ENCODE data around the gene SCNN1B.
"Not testable (repeated sequence)": the region's sequence is repeated elsewhere in the genome, so short reads cannot be mapped to it uniquely, and the experiment has no call there.

Gene SCNN1B

GRCh38 chr16:23302045-23302956 lies at the start of gene SCNN1B:
Gene SCNN1B (plus strand): TSS chr16:23302302. CDS start chr16:23348600, 46,298 bp downstream.
- DNase-seq (ENCODE audit: extremely low read depth in 1 of 2, low read depth in 1 of 2): no peak

- no peak for DNase-seq (ENCODE audit: extremely low read depth in 1 of 2, low read depth in 1 of 2)
Measured at GRCh38 chr16:23252310-23252709, 49.8 kb upstream of the SCNN1B start.

- not testable (repeated sequence) for DNase-seq (ENCODE audit: extremely low read depth in 1 of 2, low read depth in 1 of 2)
Measured at GRCh38 chr16:23253650-23254049, 48.5 kb upstream of the SCNN1B start.

GRCh38 chr16:23254338-23254737 lies 47.8 kb upstream of the SCNN1B start:
- no peak for DNase-seq (ENCODE audit: extremely low read depth in 1 of 2, low read depth in 1 of 2)

GRCh38 chr16:23255000-23255399 lies 47.1 kb upstream of the SCNN1B start:
- no peak for DNase-seq (ENCODE audit: extremely low read depth in 1 of 2, low read depth in 1 of 2)

- no peak for DNase-seq (ENCODE audit: extremely low read depth in 1 of 2, low read depth in 1 of 2)
Measured at GRCh38 chr16:23256440-23256839, 45.7 kb upstream of the SCNN1B start.

- DNase-seq (ENCODE audit: extremely low read depth in 1 of 2, low read depth in 1 of 2): no peak
Measured at GRCh38 chr16:23257682-23258081, 44.4 kb upstream of the SCNN1B start.

- DNase-seq (ENCODE audit: extremely low read depth in 1 of 2, low read depth in 1 of 2): no peak
Measured at GRCh38 chr16:23258919-23259237, 43.2 kb upstream of the SCNN1B start.

- DNase-seq (ENCODE audit: extremely low read depth in 1 of 2, low read depth in 1 of 2): no peak
Measured at GRCh38 chr16:23267647-23268046, 34.5 kb upstream of the SCNN1B start.

GRCh38 chr16:23268561-23268960 lies 33.5 kb upstream of the SCNN1B start:
- no peak for DNase-seq (ENCODE audit: extremely low read depth in 1 of 2, low read depth in 1 of 2)

- DNase-seq (ENCODE audit: extremely low read depth in 1 of 2, low read depth in 1 of 2): no peak
Measured at GRCh38 chr16:23269248-23269953, 32.7 kb upstream of the SCNN1B start.

GRCh38 chr16:23270654-23271053 lies 31.4 kb upstream of the SCNN1B start:
- DNase-seq (ENCODE audit: extremely low read depth in 1 of 2, low read depth in 1 of 2): no peak

GRCh38 chr16:23274968-23275367 lies 27.1 kb upstream of the SCNN1B start:
- no peak for DNase-seq (ENCODE audit: extremely low read depth in 1 of 2, low read depth in 1 of 2)

GRCh38 chr16:23276821-23277220 lies 25.3 kb upstream of the SCNN1B start:
- no peak for DNase-seq (ENCODE audit: extremely low read depth in 1 of 2, low read depth in 1 of 2)

GRCh38 chr16:23278031-23278430 lies 24.1 kb upstream of the SCNN1B start:
- DNase-seq (ENCODE audit: extremely low read depth in 1 of 2, low read depth in 1 of 2): no peak

- DNase-seq (ENCODE audit: extremely low read depth in 1 of 2, low read depth in 1 of 2): no peak
Measured at GRCh38 chr16:23279721-23280153, 22.4 kb upstream of the SCNN1B start.

GRCh38 chr16:23280483-23280967 lies 21.6 kb upstream of the SCNN1B start:
- no peak for DNase-seq (ENCODE audit: extremely low read depth in 1 of 2, low read depth in 1 of 2)

GRCh38 chr16:23282568-23282967 lies 19.5 kb upstream of the SCNN1B start:
- no peak for DNase-seq (ENCODE audit: extremely low read depth in 1 of 2, low read depth in 1 of 2)

GRCh38 chr16:23283571-23283970 lies 18.5 kb upstream of the SCNN1B start:
- no peak for DNase-seq (ENCODE audit: extremely low read depth in 1 of 2, low read depth in 1 of 2)

GRCh38 chr16:23284584-23284983 lies 17.5 kb upstream of the SCNN1B start:
- no peak for DNase-seq (ENCODE audit: extremely low read depth in 1 of 2, low read depth in 1 of 2)

GRCh38 chr16:23286131-23286532 lies 16.0 kb upstream of the SCNN1B start:
- no peak for DNase-seq (ENCODE audit: extremely low read depth in 1 of 2, low read depth in 1 of 2)

GRCh38 chr16:23288209-23288608 lies 13.9 kb upstream of the SCNN1B start:
- no peak for DNase-seq (ENCODE audit: extremely low read depth in 1 of 2, low read depth in 1 of 2)
